Calu3 (cell line): ENCODE results near the gene KRT32. TPM values are rescaled to one million over a fixed set of nuclear protein-coding genes. Genes with fewer than 3 reads are reported as not detected.

ENCODE experiments used
- Bru-seq: library from RNA; stranded (reverse); fragments of 400-500 nt; gene quantifications from one replicate; lab custom pipeline; 2021; lab: Mats Ljungman, UMichigan
- BruChase-seq, 2 experiments: library from RNA; stranded (reverse); fragments of 400-500 nt; gene quantifications; one replicate each; lab custom pipeline; 2021; lab: Mats Ljungman, UMichigan
- BruUV-seq: library from RNA; stranded (reverse); fragments of 400-500 nt; replicated peaks from 2 replicates; lab custom pipeline; 2021; lab: Mats Ljungman, UMichigan
- CTCF ChIA-PET: fragments of 300-600 bp; sonication (Branson Sonifier 250); formaldehyde crosslinking; loops from one replicate; lab custom pipeline; 2022; ENCODE audit warnings: antibody characterized with exemption; lab: Charles Lee
- DNase-seq: peaks from one replicate; pipeline ENCODE4 v3.0.0; 2022
- H3K27ac Mint-ChIP-seq: one replicate; pipeline ENCODE4 v1.8.0; 2022; ENCODE audit warnings: mixed read lengths; ENCODE audit not compliant: unreplicated experiment
- H3K27me3 Mint-ChIP-seq: one replicate; pipeline ENCODE4 v1.8.0; 2022; ENCODE audit warnings: mixed read lengths; ENCODE audit not compliant: unreplicated experiment
- H3K36me3 Mint-ChIP-seq: one replicate; pipeline ENCODE4 v1.8.0; 2022; ENCODE audit warnings: mild to moderate bottlenecking, moderate library complexity, mixed read lengths; ENCODE audit not compliant: insufficient read depth, unreplicated experiment
- H3K4me1 Mint-ChIP-seq: one replicate; pipeline ENCODE4 v1.8.0; 2022; ENCODE audit warnings: mild to moderate bottlenecking, low read depth, mixed read lengths; ENCODE audit not compliant: unreplicated experiment
- H3K4me3 Mint-ChIP-seq: one replicate; pipeline ENCODE4 v1.8.0; 2022; ENCODE audit warnings: mild to moderate bottlenecking, low read depth, moderate library complexity, mixed read lengths; ENCODE audit not compliant: unreplicated experiment
- H3K9me3 Mint-ChIP-seq: one replicate; pipeline ENCODE4 v1.8.0; 2022; ENCODE audit warnings: low read depth, mixed read lengths; ENCODE audit not compliant: unreplicated experiment
- intact Hi-C: fragments of 100-400 bp; cut with micrococcal nuclease; formaldehyde crosslinking; loops from one replicate; pipeline ENCODE4 v1.10.0; 2022; ENCODE audit not compliant: unreplicated experiment
- long read RNA-seq: library from polyadenylated mRNA; stranded (forward); transcript quantifications from one replicate; pipeline ENCODE4 v2.0.0, GENCODE V29; 2022
- total RNA-seq: library from RNA; stranded (reverse); gene quantifications from 2 replicates; pipeline ENCODE4 v1.2.3, GENCODE V29; 2022
- TF ChIP-seq, protein P1 (sequence below): fragments of 200-600 bp; IDR thresholded peaks from one replicate; pipeline ENCODE4 v1.8.0; 2022; ENCODE audit warnings: antibody characterized with exemption; ENCODE audit not compliant: unreplicated experiment

KRT32 gene
- total RNA-seq (not detected in 2 replicates), Bru-seq, nascent RNA (percentile 9 among the genes with signal in this experiment), BruChase-seq, experiment 1, labeled RNA remaining after a 6-hour chase (not detected), BruChase-seq, experiment 2, labeled RNA remaining after a 2-hour chase (percentile 9 among the genes with signal in this experiment)
- long read RNA-seq, result 0 reads

DNA sequence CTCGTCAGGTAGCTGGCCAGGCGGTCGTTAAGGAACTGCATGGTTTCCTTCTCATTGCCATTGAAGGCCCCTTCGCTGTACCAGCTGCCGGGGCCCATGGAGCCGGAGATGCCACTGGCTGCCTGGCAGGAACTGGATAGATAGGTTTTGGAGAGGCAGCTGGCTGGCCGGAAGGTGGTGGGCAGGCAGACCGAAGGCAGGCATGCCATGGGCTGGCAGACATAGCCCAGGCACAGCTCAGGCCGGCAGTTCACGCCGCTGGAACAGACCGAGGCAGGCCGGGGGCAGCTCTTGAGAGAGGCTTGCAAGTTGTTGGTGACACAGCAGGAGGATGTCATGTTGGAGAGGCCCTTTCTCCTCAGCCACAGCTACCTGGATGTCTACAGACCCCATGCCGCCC is at the start of gene KRT32:
KRT32 (minus strand) TSS at position 399 of the 400 bp plus-strand sequence; CDS start at position 338, 61 bp downstream.
- H3K36me3 Mint-ChIP-seq, result peaks cover 5% of the 10 kb centered on the region
- H3K4me1 Mint-ChIP-seq, result peaks cover 13% of the 10 kb centered on the region
- H3K27me3 Mint-ChIP-seq, result peaks cover 8% of the 10 kb centered on the region
- intact Hi-C loops, result no loop called here
- no TSS peak for BruUV-seq
- peaks cover 3% of the 10 kb centered on the region for H3K9me3 Mint-ChIP-seq
- CTCF ChIA-PET, result no interaction called here
- TF ChIP-seq, protein P1, sequence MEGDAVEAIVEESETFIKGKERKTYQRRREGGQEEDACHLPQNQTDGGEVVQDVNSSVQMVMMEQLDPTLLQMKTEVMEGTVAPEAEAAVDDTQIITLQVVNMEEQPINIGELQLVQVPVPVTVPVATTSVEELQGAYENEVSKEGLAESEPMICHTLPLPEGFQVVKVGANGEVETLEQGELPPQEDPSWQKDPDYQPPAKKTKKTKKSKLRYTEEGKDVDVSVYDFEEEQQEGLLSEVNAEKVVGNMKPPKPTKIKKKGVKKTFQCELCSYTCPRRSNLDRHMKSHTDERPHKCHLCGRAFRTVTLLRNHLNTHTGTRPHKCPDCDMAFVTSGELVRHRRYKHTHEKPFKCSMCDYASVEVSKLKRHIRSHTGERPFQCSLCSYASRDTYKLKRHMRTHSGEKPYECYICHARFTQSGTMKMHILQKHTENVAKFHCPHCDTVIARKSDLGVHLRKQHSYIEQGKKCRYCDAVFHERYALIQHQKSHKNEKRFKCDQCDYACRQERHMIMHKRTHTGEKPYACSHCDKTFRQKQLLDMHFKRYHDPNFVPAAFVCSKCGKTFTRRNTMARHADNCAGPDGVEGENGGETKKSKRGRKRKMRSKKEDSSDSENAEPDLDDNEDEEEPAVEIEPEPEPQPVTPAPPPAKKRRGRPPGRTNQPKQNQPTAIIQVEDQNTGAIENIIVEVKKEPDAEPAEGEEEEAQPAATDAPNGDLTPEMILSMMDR, result no peak
- H3K27ac Mint-ChIP-seq, result no peak within 1 kb of the TSS
- DNase-seq, result no peak
- no peak within 1 kb of the TSS for H3K4me3 Mint-ChIP-seq

DNA sequence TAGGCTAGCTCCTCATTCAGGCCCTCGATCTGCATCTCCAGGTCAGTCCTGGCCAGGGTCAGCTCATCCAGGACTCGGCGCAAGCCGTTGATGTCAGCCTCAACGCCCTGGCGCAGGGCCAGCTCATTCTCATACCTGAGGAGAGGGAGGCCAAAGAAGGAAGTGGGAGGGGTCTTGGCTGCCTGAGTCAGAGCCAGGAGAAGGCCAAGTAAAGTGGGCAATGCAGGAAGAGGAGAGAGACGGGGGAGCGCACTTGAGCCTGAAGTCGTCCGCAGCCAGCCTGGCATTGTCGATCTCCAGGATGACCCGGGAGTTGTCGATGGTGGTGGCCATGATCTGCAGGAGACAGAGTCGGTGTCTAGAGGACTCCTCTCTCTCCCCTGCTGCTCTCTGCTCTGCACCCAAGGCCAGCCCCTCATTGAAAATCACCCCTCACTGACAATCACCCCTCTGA is 49.7 kb upstream of the KRT32 start:
- no peak overlapping the region for H3K4me3 Mint-ChIP-seq
- H3K27me3 Mint-ChIP-seq, result no peaks in the 10 kb centered on the region
- H3K36me3 Mint-ChIP-seq, result peaks cover 95% of the 10 kb centered on the region
- TF ChIP-seq, protein P1, result no peak
- no peaks in the 10 kb centered on the region for H3K9me3 Mint-ChIP-seq
- CTCF ChIA-PET, result interaction anchor here (1.7 to 19.2 kb wide), 2 partner anchors 11 to 30 kb away, joined by 4 to 471 read pairs; partner anchors contain the start of gene KRT13
- intact Hi-C loops, result no loop called here
- H3K27ac Mint-ChIP-seq, result peak overlapping the region; percentile 20
- peaks cover 39% of the 10 kb centered on the region for H3K4me1 Mint-ChIP-seq
- no peak for DNase-seq
- no TSS peak for BruUV-seq

DNA sequence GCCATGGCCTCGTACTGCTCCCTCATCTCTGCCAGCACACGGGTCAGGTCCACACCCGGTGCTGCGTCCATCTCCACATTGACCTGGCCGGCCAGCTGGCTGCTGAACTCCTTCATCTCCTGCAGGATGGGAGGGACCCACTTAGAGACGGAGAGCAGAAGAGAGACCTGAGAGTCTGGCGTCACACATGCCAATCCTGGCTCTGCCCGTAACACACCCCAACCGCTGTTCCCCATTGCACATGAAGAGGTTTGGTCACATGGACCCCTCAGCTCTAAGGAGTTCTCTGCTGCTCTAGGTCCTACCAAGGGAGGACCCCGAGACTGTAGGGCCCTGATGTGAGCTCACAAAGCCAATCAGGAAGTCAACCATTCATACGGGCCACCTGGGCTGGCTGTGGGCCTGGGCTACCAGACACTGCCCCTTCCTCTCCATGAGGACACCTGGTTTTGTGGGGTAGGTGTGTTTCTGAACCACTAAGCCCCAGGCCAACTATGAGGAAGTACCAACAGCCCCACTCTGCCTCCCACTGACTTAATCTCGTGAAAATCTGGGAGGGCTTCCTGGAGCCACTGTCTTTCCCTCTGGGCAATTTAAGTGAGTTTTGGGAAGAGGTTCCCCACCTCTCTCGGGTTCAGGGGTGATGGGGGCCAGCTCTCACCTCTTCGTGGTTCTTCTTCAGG is 49.1 kb upstream of the KRT32 start:
- TF ChIP-seq, protein P1, result no peak
- peaks cover 39% of the 10 kb centered on the region for H3K4me1 Mint-ChIP-seq
- no peaks in the 10 kb centered on the region for H3K27me3 Mint-ChIP-seq
- BruUV-seq, result no TSS peak
- H3K27ac Mint-ChIP-seq, result no peak overlapping the region
- CTCF ChIA-PET, result interaction anchor here (0.6 to 19.2 kb wide), 3 partner anchors 11 to 151 kb away, joined by 4 to 471 read pairs (median 7); partner anchors contain the start of gene KRT13
- peaks cover 95% of the 10 kb centered on the region for H3K36me3 Mint-ChIP-seq
- intact Hi-C loops, result no loop called here
- no peaks in the 10 kb centered on the region for H3K9me3 Mint-ChIP-seq
- H3K4me3 Mint-ChIP-seq, result no peak overlapping the region
- DNase-seq, result no peak

DNA sequence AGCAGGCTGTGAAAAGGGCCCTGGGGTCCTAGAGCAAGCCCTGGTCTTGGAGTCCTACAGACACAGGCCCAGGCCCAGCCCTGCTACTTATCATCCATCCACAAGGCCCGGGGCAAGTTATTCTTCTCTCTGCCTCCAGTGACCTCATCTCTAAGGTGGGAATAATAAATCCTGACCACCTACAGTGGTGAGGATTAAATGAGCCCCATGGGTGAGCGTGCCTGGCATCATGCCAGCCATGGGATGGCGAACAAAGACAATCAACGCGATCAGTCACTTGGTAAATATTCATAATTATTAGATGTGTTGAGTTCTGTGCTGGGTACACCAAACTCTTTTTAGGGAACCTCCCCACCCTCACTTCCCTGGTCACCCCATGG is 46.0 kb upstream of the KRT32 start:
- TF ChIP-seq, protein P1, result no peak
- Mint-ChIP-seq H3K9me3 (no peaks in the 10 kb centered on the region), H3K27me3 (no peaks in the 10 kb centered on the region), H3K4me3 (no peak overlapping the region), H3K36me3 (peaks cover 73% of the 10 kb centered on the region), H3K27ac (peak overlapping the region; percentile 31), H3K4me1 (peaks cover 19% of the 10 kb centered on the region)
- intact Hi-C loops, result no loop called here
- CTCF ChIA-PET, result interaction anchor here (0.8 to 1.5 kb wide), 2 partner anchors 12 to 95 kb away, joined by 3 read pairs; no protein-coding TSS in a partner anchor
- no TSS peak for BruUV-seq
- no peak for DNase-seq
